ENCODE results near the gene KDM6B.
"Not testable (repeated sequence)": the region's sequence is repeated elsewhere in the genome, so short reads cannot be mapped to it uniquely, and the experiment has no call there.

KDM6B gene

DNA sequence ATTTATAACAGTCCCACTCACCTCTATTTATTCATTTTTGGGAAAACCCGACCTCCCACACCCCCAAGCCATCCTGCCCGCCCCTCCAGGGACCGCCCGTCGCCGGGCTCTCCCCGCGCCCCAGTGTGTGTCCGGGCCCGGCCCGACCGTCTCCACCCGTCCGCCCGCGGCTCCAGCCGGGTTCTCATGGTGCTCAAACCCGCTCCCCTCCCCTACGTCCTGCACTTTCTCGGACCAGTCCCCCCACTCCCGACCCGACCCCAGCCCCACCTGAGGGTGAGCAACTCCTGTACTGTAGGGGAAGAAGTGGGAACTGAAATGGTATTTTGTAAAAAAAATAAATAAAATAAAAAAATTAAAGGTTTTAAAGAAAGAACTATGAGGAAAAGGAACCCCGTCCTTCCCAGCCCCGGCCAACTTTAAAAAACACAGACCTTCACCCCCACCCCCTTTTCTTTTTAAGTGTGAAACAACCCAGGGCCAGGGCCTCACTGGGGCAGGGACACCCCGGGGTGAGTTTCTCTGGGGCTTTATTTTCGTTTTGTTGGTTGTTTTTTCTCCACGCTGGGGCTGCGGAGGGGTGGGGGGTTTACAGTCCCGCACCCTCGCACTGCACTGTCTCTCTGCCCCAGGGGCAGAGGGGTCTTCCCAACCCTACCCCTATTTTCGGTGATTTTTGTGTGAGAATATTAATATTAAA is 20.2 kb downstream of the KDM6B start:
- DNase-seq, result no peak

DNA sequence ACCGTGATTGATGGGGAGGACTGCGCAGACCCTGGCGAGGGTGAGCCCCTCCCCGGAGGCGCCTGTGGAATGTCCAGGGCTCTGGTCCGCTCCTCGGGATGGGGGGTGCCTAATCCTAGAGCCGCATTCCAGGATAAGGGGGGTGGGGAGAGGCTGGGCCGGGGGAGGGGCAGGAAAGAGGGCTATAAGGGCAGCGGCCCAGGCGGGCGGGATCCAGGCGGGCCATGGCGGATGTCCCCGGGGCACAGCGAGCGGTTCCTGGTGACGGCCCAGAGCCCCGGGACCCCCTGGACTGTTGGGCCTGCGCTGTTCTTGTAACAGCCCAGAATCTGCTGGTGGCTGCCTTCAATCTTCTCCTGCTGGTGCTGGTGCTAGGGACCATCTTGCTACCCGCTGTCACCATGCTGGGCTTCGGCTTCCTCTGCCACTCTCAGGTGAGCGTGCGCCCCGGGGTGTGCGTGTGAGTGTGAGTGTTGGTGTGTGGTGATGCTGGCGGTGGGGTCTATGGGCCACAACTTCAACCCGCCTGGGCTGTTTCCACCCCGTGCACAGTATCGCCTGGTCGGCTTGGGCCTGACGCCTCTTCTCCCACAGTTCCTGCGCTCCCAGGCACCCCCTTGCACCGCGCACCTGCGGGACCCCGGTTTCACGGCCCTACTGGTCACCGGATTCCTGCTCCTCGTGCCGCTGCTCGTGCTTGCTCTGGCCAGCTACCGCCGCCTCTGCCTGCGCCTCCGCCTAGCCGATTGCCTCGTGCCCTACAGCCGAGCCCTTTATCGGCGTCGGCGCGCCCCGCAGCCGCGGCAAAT is 21.0 kb downstream of the KDM6B start, which contains the start of gene TMEM88:
TSS of gene TMEM88 (plus strand) at position 216 of the 809 bp plus-strand sequence. CDS start at position 225, 9 bp downstream.
- no peak for DNase-seq

DNA sequence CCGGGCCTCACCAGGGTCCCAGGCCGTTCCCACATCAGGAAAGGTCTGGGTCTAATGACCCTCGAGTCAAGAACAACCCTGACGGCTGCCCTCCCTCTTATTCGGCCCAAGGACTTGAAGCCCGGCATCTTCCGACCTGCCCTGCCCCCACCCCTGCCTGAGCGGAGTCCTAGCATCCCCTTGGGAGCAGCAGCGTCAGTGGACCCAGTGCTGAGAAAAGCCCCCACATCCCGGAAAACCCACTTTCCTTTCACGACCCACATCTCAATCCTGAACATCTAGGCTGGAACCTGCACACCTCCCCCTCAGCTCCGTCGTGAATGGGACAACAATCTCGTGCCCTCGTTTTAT is 21.6 kb downstream of the KDM6B start:
- no peak for DNase-seq

GRCh38 chr17:7856011-7856810 is 22.2 kb downstream of the KDM6B start:
- DNase-seq, result no peak

GRCh38 chr17:7856811-7857712 is 23.0 kb downstream of the KDM6B start, which contains the start of gene NAA38:
Gene NAA38 (minus strand): TSS chr17:7857559. CDS start chr17:7857463, 96 bp downstream.
- DNase-seq, result peak; percentile 98 to 99

- DNase-seq, result peak; percentile 88 to 98
Measured at GRCh38 chr17:7857713-7858521, 23.9 kb downstream of the KDM6B start, which contains the start of gene CYB5D1. Gene CYB5D1 (plus strand): TSS chr17:7858003. CDS start chr17:7858135, 132 bp downstream.

DNA sequence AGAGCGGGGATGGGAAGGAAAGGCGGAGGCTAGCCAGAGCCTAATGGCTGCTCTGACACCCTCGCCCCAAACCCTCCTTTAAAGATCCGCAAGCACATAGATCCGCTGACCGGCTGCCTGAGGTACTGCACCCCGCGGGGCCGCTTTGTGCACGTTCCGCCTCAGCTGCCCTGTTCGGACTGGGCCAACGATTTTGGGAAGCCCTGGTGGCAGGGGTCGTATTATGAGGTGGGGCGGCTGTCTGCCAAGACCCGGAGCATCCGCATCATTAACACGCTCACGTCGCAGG is 24.4 kb downstream of the KDM6B start:
- peak; percentile 28 to 61 for DNase-seq

DNA sequence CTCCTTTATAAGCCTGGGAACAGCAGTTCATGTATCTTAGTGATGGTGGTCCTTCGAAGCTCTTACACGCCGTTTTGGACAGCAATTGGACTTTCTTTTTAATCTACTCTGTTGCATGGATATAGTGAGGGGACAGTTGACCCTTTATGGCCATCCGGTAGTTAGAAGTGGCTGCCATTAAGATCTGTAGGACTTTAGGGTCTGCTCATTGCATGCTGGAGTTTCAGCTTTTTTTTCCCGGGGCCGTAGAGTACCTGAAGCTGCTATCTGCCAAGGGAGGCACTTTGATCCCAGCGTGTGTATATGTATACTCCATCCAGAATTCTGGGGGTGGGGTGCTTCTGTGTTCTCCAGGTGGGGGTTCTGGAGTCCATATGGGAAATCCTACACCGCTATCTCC is 25.0 kb downstream of the KDM6B start:
- no peak for DNase-seq

DNA sequence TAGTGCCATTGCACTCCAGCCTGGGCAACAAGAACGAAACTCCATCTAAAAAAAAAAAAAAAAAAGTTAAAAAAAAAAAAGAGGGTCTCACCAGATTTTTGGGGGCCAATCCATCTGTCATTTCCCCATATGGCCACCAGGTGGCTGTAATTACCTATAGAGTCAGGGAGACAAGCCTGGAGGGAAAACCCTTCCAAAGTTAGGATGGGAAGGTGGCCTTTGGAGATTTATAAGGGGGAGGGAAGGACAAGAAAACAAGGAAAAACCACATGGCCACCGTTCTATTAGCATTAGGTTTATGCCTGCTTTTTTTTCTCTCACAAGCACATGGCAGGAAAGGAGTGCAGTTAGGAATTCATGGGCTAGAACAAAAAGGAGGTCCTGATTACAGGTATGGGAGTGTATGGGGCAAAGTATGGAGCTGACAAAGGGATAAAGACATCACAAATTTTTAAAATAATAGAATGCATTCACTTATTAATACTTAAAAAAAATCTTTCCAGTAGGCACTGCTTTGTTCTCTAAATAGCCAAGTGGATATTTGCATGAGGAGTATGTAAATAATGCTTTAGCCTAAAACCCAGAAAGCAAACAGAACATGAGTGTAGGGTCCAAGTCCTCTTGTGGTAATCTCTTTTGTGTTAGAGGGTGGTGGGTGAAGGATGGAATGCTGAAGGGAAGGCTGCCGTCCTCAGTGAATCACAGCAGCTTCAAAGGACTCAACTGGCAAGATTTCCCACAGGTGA is 28.8 kb downstream of the KDM6B start:
- peak in 1 of 2 experiments; percentile 42 for DNase-seq

DNA sequence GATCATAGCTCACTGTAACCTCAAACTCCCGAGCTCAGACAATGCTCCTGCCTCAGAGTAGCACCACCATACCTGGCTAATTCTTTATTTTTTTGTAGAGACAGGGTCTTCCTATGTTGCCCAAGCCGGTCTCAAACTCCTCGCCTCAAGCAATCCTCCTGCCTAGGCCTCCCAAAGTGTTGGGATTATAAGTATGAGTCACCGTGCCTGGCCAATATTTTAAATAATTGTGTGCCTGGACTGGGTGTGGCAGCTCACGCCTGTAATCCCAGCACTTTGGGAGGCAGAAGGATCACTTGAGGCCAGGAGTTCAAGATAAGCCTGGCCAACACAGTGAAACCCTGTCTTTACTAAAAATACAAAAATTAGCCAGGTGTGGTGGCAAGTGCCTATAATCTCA is 30.4 kb downstream of the KDM6B start:
- DNase-seq, result not testable (repeated sequence)

- no peak for DNase-seq
Measured at GRCh38 chr17:7864995-7865650, 31.1 kb downstream of the KDM6B start.

DNA sequence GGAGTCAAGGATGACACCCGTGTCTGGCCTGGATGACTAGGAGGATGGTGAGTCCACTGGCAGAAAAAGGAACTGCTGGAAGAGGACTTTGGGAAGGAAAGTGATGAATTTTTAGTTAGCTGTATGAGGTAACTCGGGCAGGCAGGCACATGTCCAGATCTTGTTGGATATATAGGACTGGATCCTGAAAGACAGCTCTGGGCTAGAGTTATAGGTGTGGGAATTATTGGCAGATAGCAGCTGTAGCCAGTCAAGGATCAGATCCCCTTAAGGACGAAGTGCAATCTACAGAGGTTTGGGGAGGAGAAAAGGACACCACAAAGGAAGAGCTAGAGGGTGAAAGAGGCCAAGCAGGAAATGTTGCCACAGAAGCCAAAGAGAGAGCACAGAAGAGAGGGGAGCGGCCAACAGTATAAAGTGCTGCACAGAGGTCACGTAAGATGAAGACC is 33.9 kb downstream of the KDM6B start:
- no peak for DNase-seq

DNA sequence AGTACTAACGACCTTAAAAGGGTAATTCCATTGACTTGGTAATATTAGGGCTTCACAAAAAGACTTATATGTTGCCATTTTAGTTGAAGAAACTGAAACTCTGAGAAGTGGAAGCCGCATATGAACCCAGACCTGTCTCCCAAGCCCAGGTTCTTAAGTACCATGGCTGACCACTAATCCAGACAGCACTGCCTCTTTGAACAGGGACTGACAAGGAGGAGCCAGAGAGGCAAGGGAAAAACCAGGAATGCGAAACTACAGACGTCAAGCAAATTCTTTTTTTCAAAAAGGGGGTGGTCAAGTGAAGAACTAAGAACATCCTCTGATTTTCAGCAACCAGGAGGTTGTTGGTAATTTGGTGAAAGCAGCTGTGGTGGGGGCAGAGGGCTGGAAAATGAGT is 39.0 kb downstream of the KDM6B start:
- DNase-seq, result no peak

DNA sequence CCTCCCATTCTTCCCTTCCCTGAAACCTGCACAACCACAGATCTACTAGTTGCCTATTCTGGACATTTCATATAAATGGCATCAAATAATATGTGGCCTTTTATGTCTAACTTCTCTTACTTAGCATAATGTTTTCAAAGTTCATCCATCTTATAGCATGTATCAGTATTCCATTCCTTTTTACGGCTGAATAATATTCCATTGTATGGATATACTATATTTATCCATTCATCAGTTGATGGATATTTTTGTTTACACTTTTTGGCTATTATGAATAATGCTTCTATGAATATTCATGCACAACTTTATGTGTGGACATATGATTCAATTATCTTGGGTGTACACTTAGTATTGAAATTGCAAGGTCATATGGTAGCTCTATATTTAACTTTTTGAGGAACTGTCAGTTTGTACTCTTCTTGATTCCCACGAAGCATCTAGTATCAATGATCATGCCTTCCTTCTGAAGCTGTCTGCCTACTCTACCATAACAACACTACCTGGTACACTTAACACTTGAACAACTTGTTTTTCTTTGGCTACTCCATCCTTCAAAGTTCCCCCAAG is 41.9 kb downstream of the KDM6B start:
- DNase-seq, result no peak

DNA sequence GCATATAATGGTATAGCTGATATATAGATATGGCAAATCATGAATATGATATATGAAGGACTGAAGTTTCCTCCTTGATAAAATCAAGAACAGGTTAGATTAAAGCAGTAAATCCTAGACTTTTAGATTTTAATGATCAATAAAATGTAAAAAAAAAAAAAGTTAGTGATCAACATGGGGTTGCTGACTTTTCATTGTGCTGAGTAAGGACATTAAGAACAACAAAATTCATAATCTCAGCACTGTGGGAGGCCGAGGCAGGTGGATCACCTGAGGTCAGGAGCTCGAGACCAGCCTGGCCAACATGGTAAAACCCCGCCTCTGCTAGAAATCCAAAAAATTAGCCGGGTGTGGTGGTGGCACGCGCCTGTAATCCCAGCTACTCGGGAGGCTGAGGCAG is 44.2 kb downstream of the KDM6B start:
- DNase-seq, result no peak

- DNase-seq, result no peak
Measured at GRCh38 chr17:7880076-7880868, 46.3 kb downstream of the KDM6B start.

DNA sequence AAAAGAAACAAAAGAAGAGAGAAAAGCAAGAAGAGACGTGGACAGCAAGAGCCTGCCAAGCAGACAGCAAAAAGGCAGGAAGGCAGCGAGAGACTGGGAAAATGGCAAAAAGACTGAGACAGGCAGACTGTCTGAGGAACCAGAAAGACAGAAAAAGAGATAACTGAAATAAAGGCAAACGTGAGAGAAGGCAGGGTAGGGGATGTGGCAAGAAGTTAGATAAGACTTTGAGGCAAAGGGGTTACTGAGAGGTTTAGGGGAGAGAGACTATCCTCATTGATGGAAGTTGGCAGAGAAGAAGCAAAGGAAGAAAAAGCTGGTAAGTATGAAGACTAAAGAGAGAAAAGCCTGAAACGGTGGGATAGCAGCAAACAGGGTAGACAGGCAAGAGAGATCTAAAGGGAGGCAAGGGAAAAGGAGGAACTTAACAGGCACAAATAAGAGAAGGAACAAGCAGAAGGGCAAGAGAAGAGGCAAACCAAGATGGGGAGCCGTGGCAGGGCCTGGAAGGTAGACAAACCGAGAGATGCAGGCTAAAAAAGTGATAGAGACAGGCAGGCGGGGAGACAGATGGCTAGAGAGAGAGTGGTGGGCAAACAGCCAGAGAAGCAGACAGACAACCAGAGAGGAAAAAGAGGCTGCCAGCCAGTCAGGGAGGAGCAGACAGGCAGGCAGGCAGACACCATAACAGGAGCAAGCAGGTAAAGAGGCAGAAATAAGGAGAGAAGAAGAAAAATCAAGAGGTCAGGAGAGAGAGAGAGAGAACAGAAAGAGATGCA is 47.4 kb downstream of the KDM6B start:
- DNase-seq, result no peak

DNA sequence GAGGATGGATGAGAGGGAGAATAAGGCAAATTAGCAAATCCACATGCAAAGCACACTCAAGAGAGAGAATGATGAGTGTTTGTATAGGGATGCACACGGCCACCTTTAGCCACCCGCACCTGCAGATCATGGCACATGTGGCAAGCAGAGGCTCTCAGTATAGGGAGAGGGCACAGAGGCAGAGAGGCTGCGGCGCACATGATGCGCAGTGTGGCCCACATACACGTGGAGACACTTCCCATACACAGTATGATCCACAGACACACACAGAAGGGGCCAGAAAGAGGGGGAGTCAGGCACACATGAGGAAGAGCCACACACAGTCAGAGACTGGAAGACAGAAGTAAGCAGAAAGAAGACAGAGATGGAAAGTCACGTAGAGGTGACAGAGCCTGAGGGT is 48.1 kb downstream of the KDM6B start:
- DNase-seq, result no peak
